LNCAP (cell line): ENCODE data around the gene CSNK1D.

Source experiments
- TF ChIP-seq, protein P1 (sequence below): fragments of 450-650 bp; IDR thresholded peaks from 2 replicates; pipeline ENCODE4 v1.5.1; 2017; ENCODE audit warnings: mild to moderate bottlenecking

The CSNK1D gene

DNA sequence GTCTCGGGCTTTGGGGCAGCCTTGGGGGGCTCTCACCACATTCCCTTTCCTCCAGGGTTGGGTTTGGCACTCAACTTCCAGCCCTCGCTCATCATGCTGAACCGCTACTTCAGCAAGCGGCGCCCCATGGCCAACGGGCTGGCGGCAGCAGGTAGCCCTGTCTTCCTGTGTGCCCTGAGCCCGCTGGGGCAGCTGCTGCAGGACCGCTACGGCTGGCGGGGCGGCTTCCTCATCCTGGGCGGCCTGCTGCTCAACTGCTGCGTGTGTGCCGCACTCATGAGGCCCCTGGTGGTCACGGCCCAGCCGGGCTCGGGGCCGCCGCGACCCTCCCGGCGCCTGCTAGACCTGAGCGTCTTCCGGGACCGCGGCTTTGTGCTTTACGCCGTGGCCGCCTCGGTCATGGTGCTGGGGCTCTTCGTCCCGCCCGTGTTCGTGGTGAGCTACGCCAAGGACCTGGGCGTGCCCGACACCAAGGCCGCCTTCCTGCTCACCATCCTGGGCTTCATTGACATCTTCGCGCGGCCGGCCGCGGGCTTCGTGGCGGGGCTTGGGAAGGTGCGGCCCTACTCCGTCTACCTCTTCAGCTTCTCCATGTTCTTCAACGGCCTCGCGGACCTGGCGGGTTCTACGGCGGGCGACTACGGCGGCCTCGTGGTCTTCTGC is 36.3 kb downstream of the CSNK1D start:
- TF ChIP-seq, protein P1, sequence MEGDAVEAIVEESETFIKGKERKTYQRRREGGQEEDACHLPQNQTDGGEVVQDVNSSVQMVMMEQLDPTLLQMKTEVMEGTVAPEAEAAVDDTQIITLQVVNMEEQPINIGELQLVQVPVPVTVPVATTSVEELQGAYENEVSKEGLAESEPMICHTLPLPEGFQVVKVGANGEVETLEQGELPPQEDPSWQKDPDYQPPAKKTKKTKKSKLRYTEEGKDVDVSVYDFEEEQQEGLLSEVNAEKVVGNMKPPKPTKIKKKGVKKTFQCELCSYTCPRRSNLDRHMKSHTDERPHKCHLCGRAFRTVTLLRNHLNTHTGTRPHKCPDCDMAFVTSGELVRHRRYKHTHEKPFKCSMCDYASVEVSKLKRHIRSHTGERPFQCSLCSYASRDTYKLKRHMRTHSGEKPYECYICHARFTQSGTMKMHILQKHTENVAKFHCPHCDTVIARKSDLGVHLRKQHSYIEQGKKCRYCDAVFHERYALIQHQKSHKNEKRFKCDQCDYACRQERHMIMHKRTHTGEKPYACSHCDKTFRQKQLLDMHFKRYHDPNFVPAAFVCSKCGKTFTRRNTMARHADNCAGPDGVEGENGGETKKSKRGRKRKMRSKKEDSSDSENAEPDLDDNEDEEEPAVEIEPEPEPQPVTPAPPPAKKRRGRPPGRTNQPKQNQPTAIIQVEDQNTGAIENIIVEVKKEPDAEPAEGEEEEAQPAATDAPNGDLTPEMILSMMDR = no peak

DNA sequence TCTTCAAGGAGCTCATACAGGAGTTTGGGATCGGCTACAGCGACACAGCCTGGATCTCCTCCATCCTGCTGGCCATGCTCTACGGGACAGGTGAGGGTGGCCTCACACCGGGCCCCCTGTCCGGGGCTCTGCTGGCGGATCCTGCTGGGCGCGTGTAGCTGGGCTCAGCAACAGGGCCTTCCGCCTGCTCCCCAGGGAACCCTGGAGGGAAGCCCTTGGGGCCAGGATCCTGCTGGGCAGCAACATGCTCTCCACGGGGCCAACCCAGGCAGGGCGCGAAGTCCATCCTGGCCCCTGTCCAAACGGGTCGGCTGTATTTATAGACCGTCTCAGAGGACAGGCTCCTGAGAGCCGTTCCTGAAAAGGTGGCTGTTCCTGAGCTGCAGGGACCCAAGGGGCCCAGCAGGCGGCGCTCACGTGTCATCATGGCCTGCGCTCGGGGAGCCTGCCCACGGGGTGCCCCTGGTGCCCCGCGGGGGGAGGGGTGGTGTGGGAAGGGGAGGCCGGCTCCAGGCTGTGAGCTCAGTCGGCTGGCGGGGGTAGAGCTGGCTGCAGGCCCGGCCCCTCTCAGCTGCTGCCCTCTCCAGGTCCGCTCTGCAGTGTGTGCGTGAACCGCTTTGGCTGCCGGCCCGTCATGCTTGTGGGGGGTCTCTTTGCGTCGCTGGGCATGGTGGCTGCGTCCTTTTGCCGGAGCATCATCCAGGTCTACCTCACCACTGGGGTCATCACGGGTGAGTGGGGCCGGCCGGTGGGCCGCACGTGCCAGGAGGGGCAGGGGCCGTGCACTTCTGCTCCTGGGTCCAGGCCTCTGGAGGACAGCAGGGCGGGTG is 37.1 kb downstream of the CSNK1D start:
- TF ChIP-seq, protein P1 = peak; percentile 99

DNA sequence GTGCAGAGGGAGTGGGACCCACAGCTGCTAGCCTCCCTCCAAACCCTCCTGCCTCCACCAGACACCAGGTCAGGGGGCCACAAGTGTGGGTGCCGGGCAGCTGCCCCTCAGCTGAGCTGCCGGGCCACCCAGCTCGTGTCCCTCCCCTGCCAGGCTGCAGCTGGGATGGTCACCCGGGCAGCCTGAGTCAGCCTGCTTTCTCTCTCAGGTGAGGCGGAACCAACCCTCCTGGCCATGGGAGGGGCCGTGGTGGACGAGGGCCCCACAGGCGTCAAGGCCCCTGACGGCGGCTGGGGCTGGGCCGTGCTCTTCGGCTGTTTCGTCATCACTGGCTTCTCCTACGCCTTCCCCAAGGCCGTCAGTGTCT is 37.7 kb downstream of the CSNK1D start:
- TF ChIP-seq, protein P1 = no peak

DNA sequence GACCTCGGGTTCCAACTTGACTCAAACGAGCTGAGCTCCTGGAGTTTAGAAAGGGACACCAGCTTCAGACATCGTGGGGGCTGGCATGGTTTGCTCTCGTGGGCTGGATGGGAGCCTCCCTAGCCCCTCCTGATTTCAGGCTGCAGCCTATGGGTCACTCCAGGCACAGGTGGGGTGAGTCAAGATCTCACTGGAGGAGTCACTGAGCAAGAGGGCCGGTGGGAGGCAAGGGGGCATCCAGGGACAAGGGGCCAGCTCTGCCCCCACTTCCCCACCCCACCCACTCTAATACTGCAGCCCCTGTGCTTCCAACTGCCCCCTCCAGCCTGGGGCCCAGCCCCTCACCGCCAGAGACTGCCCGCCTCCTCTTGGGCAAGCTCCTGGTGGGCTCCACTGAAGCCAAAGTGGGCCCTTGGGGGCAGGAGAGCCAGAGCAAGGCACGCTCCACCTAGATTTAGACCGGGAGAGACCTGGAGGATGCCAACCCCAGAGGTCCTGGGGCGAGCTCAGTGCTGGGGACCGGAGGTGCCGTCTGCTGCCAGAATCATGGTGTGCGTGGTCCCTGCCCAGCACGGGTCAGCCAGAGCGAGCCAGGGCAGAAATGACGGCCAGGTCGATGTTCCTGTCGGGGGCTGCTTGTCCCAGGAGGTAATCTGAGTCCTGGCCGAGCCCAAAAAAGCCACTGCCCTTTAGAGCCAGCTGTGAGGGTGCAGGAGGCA is 38.3 kb downstream of the CSNK1D start:
- TF ChIP-seq, protein P1 = no peak

DNA sequence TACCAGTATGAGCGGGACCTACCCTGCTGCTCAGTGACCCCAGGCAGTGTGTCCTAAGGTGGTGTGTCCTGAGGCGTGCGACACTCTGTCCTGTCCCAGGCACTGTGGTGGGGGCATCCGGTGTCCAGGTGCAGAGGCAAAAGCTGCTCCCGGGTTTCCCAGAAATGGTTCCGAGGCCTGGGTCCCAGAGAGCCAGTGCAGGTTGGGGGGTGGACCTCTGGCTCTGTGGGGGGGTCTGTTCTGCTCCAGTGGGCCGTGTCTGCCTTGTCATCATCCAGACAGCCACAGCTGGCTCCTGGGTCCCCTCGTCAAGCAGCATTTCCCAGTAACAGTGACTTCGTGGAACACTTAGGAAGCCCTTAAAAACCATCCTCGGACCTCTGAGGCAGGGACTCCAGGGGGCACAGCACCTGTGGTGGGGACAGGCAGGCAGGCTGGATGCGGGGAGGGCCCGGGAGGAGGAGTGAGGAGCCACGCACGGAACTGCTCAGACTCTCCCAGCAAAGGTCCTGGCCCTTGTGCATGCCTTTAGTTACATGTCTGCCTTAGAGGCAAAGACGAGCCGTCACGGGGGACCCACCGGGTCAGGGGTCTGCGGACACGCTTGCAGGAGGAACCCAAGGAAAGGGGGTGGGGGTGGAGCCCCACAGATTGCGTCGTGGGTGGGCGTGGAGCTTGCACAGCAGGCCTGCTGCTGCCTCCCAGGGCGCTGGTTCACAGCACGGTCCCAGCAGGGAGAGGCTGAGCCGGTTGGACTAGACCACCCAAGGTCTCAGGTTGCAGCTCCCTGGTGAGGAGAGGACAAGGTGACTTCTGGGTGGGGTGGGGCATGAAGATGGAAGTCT is 39.1 kb downstream of the CSNK1D start:
- TF ChIP-seq, protein P1 = no peak

DNA sequence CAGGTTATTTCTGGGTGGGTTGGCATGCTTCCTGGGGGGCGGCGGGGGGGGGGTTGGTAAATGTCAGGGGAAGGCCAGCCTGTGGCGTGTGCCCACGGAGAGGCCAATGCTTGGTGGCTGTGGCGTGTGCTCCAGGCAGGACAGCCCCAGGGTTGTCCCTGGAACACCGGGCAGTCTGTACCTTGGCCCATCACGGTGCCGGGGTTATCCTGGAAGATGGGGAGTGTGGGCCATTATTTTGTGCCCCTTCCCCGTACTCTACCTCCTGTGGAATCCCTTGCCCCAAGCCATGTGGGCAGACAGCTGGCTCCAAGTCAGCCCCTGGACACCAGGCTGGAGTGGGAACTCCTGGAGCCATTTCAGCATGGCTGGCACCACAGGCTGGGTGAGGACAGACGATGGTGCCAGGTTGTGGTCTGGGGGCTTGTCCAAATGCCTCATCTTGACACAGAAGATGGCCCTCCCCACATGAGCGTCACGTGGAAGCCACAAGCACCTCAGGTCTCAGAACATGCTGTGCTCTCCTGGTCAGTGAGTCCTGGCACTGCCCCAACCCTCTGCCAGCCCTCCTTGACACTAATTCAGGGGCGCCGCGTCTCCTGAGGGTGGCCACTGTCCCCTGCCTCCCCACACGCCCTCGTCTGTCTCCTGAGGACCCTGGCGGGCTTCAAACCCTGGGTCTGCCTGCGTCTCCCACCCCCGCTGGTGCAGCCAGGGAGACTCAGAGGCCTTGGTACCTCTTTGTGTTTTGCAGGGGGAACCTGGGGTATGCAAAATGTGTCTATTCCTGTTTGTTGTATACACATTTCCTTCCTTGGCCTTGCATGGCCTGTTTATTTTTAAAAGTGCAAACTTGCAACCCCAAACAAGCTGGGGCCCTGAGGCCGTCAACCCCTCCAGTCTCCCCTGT is 40.4 kb downstream of the CSNK1D start:
- TF ChIP-seq, protein P1 = no peak
